IMR-90 (cell line): ENCODE measurements around the gene NAV2.

Source experiments
- CTCF ChIP-seq: conservative IDR thresholded peaks from 2 replicates; pipeline ENCODE4 v1.5.1; 2012; ENCODE audit warnings: mild to moderate bottlenecking, low read depth, low read length, improper control_type of control experiment
- POLR2A ChIP-seq: IDR thresholded peaks from 2 replicates; pipeline ENCODE4 v1.6.1; 2012; ENCODE audit warnings: mild to moderate bottlenecking, low read depth, low read length
- RAD21 ChIP-seq: IDR thresholded peaks from 2 replicates; pipeline ENCODE4 v1.6.1; 2012; ENCODE audit warnings: low read length, improper control_type of control experiment

GRCh38 chr11:20156876-20157613 lies 444.4 kb downstream of the NAV2 start:
- TF ChIP-seq POLR2A (no peak), CTCF (no peak), RAD21 (no peak)
